GM18505 (cell line): Measurements from ENCODE around the gene DHRSX.
"Not testable (repeated sequence)": the region's sequence is repeated elsewhere in the genome, so short reads cannot be mapped to it uniquely, and the experiment has no call there.

ENCODE experiments used
- ATAC-seq: cut with Tn5 transposase; IDR thresholded peaks from one replicate; pipeline ENCODE4 v1.9.1; 2021; ENCODE audit not compliant: unreplicated experiment
- POLR2A ChIP-seq: IDR thresholded peaks from 4 replicates; pipeline ENCODE4 v1.6.1; 2011; ENCODE audit warnings: borderline replicate concordance; ENCODE audit not compliant: insufficient read depth, insufficient read length; ENCODE audit errors: extremely low read depth

Gene DHRSX

GRCh38 chrX:2483398-2484060 is 17.2 kb downstream of the DHRSX start:
- TF ChIP-seq POLR2A: no peak
- ATAC-seq: no peak

GRCh38 chrX:2481597-2481996 is 19.2 kb downstream of the DHRSX start:
- not testable (repeated sequence) for ATAC-seq

- not testable (repeated sequence) for ATAC-seq
Measured at GRCh38 chrX:2479982-2480381, 20.8 kb downstream of the DHRSX start.

DNA sequence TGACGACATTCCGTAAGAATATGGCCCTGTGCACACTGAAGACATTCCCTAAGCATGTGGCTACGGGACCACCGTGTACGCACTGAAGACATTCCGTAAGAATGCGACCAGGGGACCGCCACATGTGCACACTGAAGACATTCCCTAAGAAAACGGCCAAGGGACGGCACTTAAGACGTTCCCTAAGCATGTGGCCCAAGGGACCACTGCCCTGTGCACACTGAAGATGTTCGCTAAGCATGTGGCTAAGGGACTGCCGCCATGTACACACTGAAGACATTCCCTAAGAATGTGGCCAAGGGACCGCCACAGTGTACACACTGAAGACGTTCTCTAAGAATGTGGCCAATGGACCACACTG is 21.4 kb downstream of the DHRSX start:
- no peak for TF ChIP-seq POLR2A
- ATAC-seq: no peak

- ATAC-seq: no peak
- TF ChIP-seq POLR2A: no peak
Measured at GRCh38 chrX:2478546-2479419, 22.0 kb downstream of the DHRSX start.

DNA sequence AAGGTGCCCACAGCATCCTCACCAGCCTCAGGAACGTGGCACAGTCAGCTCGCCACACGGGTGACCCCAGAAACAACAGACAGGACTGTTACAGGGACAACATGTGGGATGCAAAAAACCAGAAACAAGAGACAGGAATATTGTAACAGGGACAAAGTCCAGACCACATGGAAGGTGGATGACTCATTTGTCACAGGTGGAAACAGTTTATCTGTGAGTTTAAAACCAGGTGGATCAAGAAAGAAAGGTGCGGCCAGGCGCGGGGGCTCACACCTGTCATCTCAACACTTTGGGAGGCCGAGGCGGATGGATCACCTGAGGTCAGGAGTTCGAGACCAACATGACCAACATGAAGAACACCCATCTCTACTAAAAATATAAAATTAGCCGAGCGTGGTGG is 23.5 kb downstream of the DHRSX start:
- ATAC-seq: not testable (repeated sequence)

DNA sequence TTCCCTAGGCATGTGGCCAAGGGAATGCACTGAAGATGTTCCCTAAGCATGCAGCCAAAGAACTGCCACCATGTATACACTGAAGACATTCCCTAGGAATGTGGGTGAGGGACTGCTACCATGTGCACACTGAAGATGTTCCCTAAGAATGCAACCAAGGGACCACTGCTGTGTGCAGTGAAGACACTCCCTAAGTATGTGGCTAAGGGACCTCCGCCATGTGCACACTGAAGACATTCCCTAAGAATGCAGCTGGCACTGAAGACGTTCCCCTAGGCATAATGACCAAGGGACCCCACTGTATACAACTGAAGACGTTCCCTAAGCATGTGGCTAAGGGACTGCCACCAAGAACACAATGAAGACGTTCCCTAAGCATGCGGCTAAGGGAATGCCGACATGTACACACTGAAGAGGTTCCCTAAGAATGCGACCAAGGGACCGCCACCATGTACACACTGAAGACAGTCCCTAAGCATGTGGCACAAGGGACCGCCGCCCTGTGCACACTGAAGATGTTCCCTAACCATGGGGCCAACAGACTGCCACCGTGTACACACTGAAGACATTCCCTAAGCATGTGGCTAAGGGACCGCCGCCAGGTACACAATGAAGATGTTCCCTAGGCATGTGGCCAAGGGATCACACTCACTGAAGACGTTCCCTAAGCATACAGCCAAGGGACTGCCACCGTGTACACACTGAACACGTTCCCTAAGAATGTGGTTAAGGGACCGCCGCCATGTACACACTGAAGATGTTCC is 25.6 kb downstream of the DHRSX start:
- TF ChIP-seq POLR2A: no peak
- no peak for ATAC-seq

GRCh38 chrX:2474280-2474962 is 26.4 kb downstream of the DHRSX start:
- ATAC-seq: no peak
- TF ChIP-seq POLR2A: no peak

GRCh38 chrX:2473064-2473463 is 27.7 kb downstream of the DHRSX start:
- ATAC-seq: not testable (repeated sequence)

- no peak for TF ChIP-seq POLR2A
- ATAC-seq: no peak
Measured at GRCh38 chrX:2471641-2472040, 29.1 kb downstream of the DHRSX start.

GRCh38 chrX:2471126-2471525 is 29.6 kb downstream of the DHRSX start:
- ATAC-seq: not testable (repeated sequence)

- not testable (repeated sequence) for ATAC-seq
Measured at GRCh38 chrX:2469852-2470251, 30.9 kb downstream of the DHRSX start.

- no peak for ATAC-seq
- no peak for TF ChIP-seq POLR2A
Measured at GRCh38 chrX:2469196-2469685, 31.5 kb downstream of the DHRSX start.

DNA sequence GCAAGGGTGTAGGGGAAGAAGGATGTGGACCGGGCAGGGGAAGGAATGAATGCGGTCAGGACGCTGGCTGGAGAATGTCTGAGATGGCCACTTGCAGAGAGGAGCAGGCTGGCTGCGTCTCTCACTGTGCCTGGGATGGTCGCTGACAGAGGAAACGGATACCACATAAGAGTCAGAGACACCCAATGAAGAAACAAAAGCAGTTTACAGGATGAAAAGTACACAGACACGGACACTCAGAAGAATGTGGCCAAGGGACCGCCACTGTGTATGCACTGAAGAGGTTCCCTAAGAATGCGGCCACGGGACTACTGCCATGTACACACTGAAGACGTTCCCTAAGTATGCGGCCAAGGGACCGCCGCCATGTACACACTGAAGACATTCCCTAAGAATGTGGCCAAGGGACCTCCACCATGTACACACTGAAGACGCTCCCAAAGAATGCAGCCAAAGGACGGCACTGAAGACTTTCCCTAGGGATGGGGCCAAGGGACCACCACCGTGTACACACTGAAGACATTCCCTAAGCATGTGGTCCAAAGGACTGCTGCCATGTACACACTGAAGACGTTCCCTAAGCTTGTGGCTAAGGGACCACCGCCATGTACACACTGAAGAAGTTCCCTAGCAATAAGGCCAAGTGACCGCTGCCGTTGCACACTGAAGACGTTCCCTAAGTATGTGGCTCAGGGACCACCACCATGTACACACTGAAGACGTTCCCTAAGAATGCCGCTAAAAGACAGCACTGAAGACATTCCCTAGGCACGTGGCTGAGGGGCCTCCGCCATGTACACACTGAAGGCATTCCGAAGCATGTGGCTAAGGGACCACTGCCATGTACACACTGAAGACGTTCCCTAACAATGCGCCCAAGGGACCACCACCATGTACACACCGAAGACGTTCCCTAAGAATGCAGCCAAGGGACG is 32.2 kb downstream of the DHRSX start:
- no peak for TF ChIP-seq POLR2A
- ATAC-seq: no peak
